Esophagus squamous epithelium (tissue), 4 donors: ENCODE results near the gene CDIP1.

Source experiments
- POLR2A ChIP-seq, 4 donors: fragments of 450-650 bp; IDR thresholded peaks; one replicate each; pipeline ENCODE4 v1.6.1; 2017; ENCODE audit warnings: antibody characterized with exemption in 4 of 4, mild to moderate bottlenecking in 4 of 4, moderate library complexity in 3 of 4
- TF ChIP-seq, protein P1 (sequence below), 6 experiments: fragments of 450-650 bp in 4 of 6; fragments of 200-600 bp in 2 of 6; sonication (generic) in 2 of 6; IDR thresholded peaks; one replicate each; pipeline ENCODE4 v1.5.1; 2016 to 2019; ENCODE audit warnings: antibody characterized with exemption in 6 of 6, mild to moderate bottlenecking in 4 of 6, moderate library complexity in 4 of 6

DNA sequence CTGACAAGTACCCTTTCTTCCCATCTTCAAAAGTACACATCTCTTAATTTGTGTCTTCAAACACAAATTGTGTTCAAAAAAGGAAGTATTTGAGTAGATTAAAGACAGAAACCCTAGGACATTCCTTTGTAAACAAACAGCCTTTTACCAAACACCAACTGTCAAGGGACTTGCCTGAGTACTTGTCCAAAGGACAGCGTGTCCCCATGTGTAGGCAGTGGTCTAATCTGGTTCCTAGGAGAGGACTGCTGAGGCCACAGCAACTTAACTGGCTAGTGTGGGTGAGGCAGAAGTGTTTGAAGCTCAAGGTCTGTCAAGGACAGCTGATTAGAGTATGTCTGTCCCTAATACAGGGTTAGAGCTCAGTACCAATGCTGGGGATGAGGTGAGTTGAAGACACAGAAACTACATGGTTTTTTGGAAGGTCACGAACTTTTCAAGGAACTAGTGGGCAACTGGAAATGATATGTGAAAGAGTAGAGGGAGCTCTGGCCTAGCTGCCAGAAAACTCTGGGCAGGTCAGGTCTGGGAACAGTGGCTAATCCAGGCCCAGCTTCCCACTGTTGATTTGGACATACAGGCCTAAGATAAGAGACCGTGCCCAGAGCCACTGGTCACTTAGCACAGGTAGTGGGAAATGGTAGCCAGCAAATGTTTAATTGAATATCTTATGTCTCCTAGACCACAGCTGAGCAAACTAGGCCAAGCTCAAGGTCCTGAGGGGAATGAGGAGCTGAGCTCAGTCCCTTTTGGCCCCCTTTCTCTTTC lies 52.3 kb downstream of the CDIP1 start:
- no peak for TF ChIP-seq POLR2A (IDR thresholded peaks at IDR 0.05)
- TF ChIP-seq, protein P1, sequence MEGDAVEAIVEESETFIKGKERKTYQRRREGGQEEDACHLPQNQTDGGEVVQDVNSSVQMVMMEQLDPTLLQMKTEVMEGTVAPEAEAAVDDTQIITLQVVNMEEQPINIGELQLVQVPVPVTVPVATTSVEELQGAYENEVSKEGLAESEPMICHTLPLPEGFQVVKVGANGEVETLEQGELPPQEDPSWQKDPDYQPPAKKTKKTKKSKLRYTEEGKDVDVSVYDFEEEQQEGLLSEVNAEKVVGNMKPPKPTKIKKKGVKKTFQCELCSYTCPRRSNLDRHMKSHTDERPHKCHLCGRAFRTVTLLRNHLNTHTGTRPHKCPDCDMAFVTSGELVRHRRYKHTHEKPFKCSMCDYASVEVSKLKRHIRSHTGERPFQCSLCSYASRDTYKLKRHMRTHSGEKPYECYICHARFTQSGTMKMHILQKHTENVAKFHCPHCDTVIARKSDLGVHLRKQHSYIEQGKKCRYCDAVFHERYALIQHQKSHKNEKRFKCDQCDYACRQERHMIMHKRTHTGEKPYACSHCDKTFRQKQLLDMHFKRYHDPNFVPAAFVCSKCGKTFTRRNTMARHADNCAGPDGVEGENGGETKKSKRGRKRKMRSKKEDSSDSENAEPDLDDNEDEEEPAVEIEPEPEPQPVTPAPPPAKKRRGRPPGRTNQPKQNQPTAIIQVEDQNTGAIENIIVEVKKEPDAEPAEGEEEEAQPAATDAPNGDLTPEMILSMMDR (IDR thresholded peaks at IDR 0.05): no peak
